OCI-M2 (cell line): ENCODE data around the gene MMP23B.

Experiments used
- DNase-seq: peaks from one replicate; lab custom pipeline; 2025; ENCODE audit not compliant: unreplicated experiment; lab: John Stamatoyannopoulos, UW

The MMP23B gene

DNA sequence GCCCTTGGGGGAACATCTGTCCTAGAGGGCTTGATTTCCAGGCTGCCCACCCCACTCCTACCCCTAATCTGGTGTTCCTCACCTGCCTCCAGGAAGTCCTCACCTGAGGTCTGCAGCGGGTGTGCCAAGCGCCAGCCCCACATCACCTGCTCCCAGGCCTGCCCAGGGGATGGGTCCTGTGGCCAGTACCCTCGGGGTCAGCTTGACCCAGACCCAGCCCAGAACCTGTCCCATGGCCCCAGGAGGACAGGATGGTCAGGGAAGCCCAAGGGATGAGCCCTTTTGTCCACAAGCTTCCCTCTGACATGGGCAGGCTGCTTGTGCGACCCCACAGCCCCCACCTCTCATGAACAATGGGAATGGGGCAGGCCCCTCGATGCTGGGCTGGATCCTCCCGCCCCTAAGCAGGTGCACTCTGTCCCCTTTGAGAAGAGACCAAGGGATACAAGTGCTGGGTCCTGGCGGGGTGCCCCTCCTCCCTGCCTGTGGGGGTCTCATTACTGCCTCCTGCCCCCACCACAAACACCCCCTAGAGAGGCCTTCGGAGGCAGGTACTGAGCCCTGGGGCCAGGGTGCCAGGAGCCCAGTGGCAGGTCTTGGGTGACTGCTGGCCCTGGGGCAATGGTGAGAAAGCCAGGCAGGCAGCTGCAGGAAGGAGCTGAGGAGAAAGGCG, 13.4 kb upstream of the MMP23B start:
- no peak for DNase-seq

DNA sequence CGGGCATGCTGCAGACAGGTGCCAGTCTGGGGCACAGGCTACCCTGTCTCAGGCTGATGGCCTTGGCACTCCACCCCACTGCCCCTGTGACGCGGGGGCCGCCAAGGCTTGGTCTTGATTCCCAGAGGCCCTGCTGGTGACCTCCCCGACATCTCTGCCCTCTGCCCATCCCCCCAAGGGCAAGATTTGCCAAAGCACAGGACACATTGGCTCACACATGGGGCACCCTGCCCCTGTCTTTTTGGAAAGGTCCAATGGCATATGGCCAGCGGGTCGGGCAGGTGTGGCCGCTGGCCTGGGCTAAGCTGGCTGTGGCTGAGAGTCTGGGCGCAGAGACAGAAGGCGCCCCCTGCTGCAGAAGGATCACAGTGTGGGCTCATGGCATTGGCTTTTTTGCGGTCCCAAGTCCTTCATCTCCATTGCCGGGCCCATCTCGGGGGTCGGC, 12.0 kb upstream of the MMP23B start:
- no peak for DNase-seq

DNA sequence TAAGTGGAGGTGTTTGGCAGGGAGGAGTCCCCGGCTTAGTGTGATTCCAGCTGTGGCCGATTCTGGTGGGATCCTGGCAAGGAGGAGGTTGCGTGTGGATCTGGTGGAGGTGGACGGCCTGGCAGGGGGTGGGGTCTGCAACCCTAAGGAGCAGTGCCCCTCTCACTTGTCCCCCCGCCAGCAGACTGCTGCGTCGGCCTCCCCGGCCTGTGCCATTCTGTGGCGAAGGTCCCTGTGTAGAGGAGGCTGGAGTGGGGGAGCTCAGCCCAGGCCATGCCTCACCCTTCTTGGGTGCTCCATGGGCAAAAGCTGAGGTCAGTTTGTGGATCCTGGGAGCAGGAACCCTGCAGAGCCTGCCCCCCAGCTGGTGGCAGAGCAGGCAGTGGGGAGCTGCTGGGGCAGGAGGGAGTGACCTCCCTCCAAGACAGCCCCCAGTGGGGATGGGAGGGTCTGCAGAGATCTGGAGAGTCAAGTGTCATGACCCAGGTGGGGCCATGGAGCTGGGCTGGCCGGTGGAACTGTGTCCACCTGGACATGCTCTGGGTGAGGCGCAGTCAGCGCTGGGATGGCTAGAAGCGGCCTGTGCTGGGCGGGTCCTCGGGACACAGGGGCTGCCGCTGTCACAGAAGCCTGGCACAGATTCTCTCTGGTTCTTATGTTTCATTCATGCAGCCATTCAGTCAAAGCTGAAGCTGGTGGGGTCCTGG, 11.4 kb upstream of the MMP23B start:
- DNase-seq, result no peak

DNA sequence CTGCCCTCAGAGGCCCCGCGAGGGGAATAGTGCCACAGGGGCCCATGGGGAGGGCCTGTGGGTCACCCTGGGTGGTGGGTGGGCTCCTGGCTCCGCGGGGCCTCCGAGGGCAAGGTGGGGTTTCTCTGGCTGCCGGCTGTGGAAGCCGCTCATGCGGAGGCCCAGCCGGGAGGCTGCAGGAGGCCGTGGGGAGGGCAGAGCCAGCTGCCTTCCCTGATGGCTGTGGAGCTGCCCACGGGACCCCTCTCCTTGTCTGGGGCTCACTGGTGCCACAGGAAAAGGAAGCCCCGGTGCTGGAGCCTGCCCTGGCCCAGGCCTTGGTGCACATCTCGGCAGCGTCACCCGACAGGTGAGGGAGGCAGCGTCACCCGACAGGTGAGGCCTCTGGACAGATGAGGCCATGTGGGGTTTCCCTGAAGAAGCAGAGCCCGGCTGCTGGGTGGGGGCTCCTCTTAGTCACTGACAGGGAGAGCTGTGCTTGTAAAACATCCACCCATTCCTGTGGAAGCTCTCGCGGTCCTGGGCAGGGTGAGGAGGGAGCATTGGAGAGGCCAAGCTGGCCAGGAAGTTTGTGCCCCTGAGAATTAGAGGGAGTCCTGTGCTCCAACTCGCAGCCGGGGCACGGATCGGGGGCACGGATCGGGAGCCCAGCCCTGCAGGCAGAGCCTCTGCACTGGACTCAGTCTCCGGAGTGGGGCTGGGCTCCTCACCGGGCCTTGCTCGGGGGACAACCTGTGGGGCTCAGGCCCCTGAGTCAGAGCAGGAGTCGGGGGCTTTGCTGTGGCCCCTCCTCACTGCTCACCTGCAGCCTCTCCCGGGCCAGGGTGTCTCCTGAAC, 10.6 kb upstream of the MMP23B start:
- DNase-seq, result no peak

DNA sequence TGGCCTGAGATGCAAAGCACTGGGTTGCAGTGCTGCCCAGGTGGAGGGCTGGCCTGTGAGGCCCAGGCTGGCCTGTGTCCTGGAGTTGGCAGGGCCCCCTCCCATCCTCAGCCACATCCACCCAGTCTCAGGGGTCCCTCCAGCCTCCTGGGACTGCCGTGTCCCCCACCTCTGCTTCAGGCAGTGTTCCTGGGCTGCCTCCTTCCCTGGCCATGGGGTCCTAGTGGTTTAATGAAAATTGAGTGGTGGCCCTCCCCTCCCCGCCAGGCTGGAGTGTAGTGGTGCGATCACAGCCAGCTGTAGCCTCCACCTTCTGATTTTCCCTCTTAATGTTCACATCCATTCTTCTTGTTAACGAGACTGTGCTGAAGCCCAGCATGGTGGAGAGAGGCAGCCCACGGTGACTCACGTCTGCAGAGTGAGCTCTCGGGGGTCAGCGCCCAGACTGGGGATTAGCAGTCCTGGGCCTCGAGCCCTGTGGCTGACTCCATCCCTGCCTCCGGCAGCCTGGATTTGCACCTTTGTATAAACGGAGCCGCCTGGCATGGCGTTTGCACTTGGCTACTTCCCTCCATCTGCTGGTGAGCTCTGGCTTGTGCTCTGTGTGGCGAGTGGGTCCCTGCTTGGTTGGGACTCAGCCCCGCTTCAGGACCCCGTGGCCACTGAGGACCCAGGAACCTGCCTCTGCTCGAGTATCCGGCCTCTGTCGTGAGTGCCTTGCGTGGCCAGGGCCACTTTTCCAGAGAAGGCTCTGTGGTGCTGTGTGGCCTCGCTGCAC, 9.8 kb upstream of the MMP23B start:
- DNase-seq, result no peak

DNA sequence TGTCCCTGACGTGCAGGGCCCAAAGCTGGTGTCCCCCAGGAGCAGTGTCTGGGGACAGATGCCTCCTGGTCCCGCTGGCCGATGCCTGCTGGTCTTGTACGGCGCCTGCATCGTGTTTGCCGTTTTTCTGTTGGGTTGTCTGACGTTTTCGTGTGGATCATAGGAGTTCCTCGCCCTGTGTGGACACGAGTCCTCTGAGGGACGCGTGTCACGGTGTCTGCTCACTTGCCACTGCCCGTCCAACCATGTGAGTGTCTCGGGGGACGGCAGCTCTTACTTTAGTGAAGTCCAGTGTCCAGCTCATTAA, 9.2 kb upstream of the MMP23B start:
- no peak for DNase-seq

DNA sequence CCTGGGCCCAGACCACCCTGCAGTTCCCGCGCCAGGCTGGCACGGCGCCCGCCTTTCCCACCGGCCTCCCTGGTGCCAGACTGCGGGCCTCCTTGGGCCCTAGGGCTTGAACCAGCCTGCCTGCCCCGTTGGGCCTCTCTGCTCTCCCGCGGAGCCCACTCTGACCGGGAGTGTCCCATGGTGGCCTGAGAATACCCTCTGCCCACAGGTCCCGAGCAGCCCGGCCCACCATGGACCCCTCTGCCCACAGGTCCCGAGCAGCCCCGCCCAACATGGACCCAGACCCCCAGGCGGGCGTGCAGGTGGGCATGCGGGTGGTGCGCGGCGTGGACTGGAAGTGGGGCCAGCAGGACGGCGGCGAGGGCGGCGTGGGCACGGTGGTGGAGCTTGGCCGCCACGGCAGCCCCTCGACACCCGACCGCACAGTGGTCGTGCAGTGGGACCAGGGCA, 8.8 kb upstream of the MMP23B start:
- DNase-seq, result no peak

DNA sequence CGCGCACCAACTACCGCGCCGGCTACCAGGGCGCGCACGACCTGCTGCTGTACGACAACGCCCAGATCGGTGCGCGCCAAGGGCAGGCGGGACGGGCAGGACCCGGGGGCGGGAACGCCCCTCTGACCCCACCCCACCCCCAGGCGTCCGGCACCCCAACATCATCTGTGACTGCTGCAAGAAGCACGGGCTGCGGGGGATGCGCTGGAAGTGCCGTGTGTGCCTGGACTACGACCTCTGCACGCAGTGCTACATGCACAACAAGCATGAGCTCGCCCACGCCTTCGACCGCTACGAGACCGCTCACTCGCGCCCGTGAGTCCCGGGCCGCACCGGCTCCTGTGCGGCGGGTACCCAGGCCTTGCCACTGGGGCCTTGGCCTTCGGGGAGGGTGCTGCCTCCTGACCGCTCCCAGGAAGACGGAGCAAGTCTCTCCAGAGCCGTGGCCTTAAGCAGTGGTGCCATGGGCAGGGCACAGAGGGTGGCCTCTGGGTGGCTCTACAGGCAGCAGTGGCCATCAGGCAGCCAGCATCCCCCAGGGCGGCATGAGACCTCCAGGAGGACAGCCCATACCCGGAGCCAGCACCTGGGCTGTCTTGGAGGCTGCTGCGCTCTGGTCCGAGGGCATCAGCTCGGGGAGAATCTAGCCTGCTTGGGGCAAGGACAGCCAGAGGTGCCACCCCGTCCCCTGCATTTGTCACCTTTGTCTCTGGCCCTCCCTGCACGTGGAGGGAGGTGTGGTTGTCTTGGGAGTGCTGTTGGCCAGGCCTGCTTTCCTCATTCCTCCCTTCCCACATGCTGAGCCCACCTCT, 8.1 kb upstream of the MMP23B start:
- DNase-seq, result no peak

DNA sequence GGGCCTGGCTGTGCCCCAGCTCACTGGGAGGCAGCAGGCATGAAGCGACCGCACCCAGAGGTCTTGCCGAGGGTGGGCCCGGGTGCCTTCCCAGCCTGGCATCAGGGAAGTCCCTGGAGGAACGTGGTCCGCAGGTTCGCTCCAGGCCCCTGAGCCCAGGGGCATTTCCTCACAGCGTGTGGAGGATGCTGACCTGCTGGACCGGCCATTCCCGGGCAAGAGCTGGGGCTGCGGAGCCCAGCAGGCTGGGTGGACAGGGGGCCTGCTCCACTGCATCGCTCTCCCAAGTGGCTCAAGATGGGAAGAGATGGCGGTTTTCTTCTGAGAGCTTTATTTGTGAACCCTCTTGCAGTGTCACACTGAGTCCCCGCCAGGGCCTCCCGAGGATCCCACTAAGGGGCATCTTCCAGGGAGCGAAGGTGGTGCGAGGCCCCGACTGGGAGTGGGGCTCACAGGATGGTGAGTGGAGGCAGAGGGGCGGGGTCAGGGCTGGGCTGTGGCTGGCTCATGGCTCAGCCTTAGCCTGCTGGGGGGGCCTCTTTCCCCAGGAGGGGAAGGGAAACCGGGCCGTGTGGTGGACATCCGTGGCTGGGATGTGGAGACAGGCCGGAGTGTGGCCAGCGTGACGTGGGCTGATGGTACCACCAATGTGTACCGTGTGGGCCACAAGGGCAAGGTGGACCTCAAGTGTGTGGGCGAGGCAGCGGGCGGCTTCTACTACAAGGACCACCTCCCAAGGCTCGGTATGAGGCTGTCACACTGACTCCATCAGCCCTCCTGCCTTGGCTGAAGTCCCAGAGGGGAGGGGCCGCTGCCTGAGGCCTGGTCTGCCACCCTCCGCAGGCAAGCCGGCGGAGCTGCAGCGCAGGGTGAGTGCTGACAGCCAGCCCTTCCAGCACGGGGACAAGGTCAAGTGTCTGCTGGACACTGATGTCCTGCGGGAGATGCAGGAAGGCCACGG, 7.2 kb upstream of the MMP23B start:
- no peak for DNase-seq

DNA sequence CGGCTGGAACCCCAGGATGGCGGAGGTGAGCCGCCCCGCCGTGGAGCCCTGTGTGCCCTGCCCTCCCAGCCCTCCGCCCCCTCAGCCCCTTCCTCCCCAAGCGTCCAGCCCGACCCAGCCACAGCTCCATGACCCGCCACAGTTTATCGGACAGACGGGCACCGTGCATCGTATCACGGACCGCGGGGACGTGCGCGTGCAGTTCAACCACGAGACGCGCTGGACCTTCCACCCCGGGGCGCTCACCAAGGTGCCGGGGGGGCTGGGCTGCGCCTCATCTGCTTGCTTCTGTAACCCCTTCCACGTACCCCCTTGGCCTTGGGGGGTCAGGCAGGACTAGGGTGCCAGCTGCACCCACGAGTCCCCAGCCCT, 6.6 kb upstream of the MMP23B start:
- DNase-seq, result no peak

DNA sequence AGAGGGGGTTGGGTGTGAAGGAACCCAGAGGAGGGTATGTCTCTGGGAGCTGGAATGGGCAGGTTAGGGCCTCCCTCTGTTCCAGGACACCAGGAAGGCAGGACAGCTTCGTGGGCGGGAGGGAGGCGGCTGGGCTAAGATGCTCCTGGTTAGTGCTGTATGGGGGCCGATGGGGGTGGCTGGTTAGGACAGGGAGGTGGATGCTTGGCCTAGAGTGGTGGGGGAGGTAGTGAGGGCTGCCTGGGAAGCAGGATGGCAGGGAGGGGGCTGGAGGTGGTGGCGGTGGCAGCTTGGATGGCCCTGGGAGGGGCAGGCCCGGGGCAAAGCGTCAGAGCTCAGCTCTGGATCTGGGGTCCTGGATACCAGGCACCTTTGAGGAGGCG, 6.2 kb upstream of the MMP23B start:
- no peak for DNase-seq

DNA sequence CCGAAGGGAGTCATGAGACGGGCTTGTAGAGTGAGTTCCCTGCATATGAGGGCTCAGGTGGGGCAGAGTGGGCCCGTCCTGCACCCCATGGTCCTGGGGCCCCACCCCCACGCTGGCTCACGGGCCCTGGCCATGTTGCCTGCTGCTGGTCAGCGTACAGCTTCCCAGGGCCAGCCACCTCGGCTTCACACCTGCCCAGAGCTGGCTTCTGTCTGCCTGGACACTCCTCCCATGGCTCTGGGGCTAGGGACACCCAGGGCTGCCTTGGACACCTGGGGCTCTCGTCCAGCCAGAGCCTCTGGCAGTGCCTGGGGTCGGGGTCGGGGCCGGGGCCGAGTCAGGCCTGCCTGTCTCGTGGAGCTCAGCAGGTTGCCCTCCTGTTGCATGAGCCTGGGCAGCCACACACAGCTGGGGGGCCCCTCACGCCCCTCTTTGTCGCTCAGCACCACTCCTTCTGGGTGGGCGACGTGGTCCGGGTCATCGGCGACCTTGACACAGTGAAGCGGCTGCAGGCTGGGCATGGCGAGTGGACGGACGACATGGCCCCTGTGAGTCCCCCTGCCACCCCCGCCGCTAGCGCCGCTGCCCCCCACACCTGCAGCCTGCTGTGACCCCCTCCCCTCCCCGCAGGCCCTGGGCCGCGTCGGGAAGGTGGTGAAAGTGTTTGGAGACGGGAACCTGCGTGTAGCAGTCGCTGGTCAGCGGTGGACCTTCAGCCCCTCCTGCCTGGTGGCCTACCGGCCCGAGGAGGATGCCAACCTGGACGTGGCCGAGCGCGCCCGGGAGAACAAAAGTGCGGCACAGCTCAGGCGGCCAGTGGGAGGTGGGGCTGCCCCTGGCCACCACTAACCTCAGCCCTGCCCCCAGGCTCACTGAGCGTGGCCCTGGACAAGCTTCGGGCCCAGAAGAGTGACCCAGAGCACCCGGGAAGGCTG, 5.5 kb upstream of the MMP23B start:
- no peak for DNase-seq

DNA sequence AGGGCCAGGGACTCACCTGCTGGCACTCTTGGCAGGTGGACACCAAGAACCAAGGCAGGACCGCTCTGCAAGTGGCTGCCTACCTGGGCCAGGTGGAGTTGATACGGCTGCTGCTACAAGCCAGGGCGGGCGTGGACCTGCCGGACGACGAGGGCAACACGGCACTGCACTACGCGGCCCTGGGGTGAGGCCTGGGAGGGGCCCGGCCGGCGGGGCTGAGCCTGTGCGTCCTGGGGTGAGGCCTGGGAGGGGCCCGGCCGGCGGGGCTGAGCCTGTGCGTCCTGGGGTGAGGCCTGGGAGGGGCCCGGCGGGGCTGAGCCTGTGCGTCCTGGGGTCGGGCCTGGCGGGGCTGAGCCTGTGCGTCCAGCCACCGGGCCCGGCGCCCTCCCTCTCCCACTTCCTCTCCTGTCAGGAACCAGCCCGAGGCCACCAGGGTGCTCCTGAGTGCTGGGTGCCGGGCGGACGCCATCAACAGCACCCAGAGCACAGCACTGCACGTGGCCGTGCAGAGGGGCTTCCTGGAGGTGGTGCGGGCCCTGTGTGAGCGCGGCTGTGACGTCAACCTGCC, 4.6 kb upstream of the MMP23B start:
- DNase-seq, result no peak

DNA sequence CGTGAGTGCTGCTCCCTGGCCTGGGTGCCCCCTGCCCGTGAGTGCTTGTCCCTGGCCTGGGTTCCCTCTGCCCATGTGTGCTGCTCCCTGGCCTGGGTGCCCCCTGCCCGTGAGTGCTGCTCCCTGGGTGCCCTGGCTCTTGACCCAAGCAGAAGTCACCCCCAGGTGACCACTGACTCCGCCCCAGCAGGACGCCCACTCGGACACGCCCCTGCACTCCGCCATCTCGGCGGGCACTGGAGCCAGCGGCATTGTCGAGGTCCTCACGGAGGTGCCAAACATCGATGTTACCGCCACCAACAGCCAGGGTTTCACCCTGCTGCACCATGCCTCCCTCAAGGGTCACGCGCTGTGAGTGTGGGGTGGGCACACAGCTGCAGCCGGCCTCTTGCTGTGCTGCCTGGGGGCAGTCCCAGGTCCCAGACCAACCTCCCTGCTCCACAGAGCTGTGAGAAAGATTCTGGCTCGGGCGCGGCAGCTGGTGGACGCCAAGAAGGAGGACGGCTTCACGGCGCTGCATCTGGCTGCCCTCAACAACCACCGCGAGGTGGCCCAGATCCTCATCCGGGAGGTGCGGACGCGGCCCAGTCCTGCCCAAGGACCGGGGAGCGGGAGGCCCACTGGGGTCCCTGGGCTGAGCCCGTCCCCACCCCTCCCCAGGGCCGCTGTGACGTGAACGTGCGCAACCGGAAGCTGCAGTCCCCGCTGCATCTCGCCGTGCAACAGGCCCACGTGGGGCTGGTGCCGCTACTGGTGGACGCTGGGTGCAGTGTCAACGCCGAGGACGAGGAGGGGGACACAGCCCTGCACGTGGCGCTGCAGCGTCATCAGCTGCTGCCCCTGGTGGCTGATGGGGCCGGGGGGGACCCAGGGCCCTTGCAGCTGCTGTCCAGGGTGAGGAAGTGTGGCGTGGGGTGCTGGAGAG, 3.9 kb upstream of the MMP23B start:
- DNase-seq, result no peak

DNA sequence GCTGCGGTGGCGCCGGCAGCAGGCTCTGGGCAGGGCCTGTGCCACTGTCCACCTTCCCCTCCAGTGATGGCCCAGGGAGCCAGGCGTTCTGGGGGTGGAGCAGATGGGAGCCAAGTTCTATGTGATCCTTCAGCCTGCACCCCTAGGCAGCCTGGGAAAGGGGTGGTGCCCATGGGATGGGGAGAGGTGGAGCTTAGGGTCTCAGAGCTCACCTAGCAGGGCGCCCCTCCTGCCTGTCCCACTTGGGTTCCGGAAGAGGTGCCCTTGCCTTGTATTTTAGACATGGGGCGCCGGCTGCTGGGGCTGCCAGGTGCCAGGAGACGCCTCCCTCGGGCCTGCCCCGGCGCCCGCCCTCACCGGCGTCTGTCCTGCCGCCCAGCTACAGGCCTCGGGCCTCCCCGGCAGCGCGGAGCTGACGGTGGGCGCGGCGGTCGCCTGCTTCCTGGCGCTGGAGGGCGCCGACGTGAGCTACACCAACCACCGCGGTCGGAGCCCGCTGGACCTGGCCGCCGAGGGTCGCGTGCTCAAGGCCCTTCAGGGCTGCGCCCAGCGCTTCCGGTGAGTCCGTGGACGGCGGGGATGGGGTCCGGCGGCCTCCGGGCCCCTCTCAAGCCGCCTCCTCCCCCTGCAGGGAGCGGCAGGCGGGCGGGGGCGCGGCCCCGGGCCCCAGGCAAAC, 3.1 kb upstream of the MMP23B start:
- DNase-seq, result no peak

DNA sequence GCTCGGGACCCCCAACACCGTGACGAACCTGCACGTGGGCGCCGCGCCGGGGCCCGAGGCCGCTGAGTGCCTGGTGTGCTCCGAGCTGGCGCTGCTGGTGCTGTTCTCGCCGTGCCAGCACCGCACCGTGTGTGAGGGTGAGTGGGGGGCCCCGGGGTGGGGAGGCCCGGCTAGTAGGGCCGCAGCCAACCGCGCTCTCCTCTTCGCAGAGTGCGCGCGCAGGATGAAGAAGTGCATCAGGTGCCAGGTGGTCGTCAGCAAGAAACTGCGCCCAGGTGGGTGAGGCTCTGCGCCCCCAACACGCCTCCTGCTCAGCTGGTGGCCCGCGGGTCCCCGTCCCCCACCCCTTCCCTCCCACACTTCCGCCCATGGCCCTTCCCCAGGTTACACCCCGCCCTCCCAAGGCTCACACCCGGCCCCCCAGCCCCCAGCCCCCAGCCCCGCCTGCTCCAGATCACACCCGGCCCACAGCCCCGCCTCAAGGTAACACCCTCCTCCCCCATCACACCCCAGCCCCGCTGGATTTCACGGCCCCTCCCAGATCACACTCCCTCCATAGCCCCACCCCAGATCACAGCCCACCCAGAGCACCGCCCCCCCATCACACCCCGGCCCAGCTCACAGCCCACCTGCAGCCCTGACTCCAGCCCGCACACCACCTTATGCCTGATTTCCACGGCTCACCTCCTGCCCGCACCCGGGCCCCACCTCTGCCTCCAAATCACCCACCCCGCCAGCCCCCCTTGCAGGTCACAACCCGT, 2.4 kb upstream of the MMP23B start:
- DNase-seq, result no peak
